NCI-H345 treated with DMSO at 0.1 percent for 48 hours (cell line): Measurements from ENCODE around the gene PITRM1.
"Not testable (repeated sequence)": the region's sequence is repeated elsewhere in the genome, so short reads cannot be mapped to it uniquely, and the experiment has no call there.

Source experiments
- DNase-seq: peaks from one replicate; lab custom pipeline; 2025; ENCODE audit not compliant: unreplicated experiment; lab: John Stamatoyannopoulos, UW

The PITRM1 gene

DNA sequence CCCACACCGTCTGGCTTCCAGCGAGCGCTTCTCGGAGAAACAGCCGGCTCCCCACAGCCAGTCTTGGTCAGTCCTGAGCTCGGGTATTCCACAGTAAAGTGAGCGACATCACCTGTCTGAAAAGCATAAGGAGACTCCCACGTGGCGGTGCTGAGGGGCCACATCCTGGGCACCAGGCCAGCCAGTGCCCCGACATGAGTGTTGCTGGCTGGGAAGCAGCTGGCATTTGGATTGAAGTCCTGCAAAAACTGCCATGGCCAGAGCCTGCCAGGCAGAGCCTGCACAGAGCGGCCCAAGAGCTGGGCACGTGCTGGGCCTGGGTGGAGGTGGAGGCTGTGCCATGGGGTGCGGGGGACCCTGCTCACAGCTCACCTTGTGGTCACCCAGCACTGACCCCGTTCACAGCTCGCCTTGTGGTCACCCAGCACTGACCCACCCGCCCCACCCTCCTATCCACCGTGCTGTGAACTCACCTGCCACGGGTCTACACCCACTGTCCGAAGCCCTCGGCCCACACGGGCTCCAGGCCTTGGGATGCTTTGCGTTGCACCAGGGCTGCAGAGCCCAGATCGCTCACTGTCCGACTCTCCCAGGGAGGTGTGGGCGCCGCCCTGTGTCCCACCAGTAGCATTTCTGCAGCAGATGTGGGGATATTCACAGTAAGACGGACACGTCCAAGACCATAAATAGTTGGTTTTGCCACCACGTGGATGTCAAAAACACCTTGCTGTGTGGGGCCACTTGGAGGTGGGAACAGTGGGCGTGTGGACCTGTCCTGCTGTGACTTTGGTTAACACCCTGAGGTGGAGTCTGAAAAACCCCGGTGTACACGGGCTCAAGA is 48.8 kb downstream of the PITRM1 start:
- DNase-seq, result no peak

GRCh38 chr10:3122486-3123205 is 49.9 kb downstream of the PITRM1 start:
- DNase-seq, result no peak

DNA sequence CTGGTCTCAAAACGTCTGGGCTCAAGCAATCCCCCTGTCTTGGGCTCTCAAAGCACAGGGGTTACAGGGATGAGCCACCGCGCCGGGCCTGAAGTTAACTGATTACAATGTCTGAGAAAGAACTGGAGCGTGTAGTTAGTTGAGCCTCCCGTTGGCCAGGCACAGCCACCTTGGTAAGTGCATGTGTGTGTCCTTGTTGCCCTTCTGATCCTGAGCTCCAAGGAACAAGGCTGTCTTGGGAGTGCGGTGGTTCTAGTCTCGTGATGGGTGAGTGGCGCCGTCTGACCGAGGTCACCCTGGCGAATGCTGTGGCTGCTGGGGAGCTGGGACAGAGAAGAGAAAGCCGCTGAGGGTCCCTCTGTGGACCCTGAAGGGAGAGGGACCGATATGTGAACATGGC is 50.5 kb downstream of the PITRM1 start:
- DNase-seq, result no peak

DNA sequence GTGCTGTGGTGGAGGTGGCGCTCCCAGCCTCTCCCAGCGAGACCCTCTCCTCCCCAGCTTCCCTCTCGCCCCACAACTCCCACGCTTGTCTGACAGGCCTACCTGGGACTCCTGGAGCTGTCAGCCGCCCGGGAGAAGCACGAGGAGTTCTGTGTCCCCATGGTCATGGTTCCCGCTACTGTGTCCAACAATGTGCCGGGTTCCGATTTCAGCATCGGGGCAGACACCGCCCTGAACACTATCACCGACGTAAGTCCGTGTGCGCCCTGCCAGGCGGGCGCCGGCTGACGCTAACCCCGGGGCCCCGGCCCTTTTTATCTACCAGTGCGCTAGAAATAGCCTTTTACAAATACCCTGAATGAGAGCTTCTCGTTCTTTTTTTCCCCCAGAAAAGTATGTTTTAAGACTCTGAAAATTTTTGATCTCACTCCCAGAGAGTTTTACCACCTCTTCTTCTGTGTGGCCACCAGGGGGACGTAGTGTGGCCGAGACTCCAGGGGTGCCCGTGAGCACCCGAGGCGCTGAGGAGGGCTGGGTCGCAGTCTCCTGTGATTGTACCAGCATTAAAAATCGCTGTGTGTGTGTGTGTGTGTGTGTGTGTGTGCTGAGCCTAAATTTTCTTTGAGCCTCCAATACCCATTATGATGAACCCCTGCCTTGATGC is 52.7 kb downstream of the PITRM1 start:
- DNase-seq, result no peak

DNA sequence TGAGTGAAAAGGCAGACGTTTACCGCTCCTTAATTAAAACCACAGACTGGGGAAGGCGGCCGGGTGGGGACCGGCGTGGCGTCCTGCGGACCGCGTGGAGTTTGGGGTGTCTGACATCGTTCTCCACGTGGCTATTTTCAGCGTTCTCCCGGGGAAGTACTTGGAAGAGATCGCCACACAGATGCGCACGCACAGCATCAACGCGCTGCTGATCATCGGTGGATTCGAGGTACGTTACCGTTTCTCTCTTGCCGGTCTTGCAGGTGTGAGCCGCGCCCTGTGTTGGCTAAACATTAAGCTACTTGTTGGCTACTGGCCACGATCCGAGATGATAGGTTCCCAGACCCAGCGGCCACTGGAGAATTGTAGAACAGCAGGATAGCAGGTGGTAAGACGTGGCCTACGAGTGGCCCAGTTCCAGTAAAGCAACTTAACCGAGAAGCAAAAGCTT is 53.9 kb downstream of the PITRM1 start:
- no peak for DNase-seq

GRCh38 chr10:3117486-3117885 is 55.1 kb downstream of the PITRM1 start:
- DNase-seq, result no peak

- no peak for DNase-seq
These were observed 56.0 kb downstream of the PITRM1 start for GRCh38 chr10:3116508-3117100.

DNA sequence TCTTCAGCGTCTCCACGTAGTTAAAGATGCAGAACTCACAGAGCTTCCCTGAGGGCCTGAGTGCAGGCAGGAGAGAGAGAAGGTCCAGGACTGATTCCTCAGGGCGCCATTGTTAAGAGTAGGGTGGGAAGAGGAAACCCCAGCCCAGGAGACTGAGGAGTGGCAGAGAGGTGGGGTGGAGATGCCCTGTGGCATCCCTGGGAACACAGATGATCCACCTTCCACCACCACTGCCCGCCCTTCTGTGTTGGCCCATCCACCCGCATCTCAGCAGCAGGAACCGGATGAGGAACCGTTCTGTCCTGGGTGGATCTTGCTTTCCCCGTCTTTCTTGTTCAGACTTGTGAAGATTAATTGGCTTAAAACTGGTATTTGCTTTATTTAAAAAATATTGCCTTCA is 56.9 kb downstream of the PITRM1 start:
- no peak for DNase-seq

DNA sequence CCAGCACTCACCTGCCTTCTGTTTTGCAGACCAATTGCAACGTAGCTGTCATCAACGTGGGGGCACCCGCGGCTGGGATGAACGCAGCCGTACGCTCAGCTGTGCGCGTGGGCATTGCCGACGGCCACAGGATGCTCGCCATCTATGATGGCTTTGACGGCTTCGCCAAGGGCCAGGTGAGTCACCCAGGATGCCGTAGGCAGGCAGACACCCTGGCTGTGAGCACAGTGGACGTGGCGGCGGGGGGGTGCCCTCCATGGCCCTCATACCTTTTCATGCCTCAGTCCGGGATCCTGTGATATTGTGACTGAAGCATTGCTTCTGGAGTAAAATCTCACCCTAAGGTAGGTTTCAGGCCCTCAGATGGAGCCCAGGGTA is 59.2 kb downstream of the PITRM1 start:
- DNase-seq, result no peak

GRCh38 chr10:3111621-3112163 is 60.9 kb downstream of the PITRM1 start:
- no peak for DNase-seq

DNA sequence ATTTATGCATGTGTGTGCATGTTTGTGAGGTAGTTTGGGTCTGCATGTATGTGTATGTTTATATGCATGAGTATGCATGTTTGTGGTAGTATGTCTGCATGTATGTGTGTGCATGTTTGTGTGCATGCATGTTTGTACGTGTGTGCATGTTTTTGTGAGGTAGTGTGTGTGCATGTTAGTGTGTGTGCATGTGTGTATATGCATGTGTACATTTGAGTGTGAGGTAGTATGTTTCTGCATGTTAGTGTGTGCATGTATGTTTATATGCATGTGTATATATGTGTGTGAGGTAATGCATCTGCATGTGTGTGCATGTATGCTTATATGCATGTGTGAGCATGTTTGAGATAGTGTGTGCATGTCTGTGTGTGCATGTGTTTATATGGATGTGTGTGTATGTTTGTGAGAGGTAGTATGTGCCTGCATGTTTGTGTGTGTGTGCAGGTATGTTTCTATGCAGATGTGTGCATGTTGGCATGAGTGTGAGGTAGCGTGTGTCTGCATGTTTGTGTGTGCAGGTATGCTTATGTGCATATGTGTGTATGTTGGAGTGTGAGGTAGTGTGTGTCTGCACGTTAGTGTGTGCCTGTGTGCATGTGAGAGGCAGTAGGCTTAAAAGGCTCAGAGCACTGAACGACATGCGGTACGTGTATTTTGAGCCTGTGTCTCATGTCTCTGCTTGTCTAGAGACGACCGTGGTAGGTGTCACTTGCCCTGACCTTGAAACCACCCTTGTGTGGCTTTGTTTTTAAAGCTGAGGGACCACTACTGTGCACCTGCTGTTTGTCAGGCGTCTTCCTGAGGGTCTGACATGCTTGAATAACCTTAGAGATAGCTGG is 61.6 kb downstream of the PITRM1 start:
- DNase-seq, result no peak

GRCh38 chr10:3109633-3110032 is 62.9 kb downstream of the PITRM1 start:
- DNase-seq, result no peak

DNA sequence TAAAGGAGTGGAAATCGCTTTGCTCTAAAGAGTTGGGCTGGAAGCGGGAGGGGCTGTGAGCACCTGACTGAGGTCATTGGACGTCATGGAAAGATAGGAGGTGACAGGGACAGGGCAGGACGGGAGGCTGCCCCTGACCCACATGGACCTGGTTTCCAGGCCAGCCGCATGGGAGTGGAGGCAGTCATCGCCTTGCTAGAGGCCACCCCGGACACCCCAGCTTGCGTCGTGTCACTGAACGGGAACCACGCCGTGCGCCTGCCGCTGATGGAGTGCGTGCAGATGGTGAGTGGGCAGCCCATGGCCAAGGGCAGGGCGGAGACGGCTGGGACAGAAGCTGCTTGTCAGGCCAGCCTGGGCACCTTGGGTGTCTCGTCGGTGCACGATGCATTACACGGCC is 63.4 kb downstream of the PITRM1 start:
- no peak for DNase-seq

DNA sequence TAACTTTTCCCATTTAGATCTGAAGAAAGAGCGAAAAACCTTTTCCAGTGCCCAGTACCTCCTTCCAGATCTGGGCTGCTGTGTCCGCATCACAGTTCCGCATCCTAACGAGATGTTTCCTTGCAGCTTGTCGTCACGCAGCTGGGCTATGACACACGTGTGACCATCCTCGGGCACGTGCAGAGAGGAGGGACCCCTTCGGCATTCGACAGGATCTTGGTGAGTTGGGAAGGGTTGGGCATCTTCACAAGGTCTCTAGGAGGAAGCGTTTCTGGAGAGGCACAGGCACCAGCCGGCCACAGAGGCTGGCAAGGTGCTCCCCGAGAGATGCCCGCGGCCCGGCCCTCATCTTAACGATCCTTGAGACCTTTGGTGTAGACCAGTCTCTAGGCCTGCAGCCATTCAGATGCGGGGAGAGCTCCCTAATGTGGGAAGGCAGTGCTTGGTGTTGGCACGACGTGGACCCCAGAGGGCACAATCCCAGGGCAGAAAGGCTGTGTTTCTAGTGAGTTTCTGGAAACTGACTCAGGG is 63.9 kb downstream of the PITRM1 start:
- no peak for DNase-seq

- DNase-seq, result no peak
These were observed 64.5 kb downstream of the PITRM1 start for GRCh38 chr10:3108033-3108432.

DNA sequence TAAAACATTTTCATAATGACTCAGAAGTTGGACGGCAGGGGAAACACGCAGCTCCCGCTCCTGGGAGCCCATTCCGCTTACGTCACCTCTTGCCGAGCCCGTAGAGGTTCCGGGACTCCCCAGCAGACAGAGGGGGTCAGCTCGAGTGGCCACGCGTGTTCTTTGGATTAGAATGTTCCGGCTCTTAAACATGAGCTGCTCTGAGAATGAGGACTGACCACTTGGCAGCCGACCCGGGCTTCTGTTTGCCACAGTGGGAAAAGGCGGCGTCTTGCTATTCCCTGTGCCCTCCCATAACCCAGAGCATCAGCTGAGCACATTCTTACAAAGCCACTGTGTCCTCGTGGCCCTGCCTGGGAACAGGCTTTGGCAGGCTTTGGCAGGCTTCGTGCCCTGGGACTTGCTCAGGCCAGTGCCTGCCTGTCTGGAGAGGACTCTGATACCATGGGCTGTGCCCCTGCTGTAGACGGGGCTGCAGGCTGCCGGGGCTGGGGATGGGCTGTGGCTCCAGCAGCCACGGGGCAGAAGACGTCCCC is 65.1 kb downstream of the PITRM1 start:
- DNase-seq, result no peak

- DNase-seq, result no peak
These were observed 65.6 kb downstream of the PITRM1 start for GRCh38 chr10:3106928-3107425.

GRCh38 chr10:3106328-3106727 is 66.3 kb downstream of the PITRM1 start:
- DNase-seq, result not testable (repeated sequence)

DNA sequence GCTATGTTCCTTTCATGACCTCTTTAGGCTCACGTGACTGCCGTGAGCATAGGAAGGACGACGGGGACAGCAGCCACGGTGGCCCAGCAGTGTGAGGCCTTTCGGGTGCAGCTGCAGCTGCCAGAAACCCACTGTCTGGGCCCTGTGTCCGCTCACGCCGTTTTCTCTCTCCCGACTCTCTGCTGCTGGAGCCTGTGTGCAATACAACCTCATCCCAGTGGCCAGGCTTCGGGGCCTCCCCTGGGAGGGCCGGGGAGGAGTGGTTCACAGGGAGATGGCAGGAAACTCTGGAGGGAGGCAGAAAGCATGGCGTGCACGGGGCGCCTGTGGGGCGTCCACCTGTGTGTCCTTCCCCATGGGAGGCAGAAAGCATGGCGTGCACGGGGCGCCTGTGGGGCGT is 66.7 kb downstream of the PITRM1 start:
- DNase-seq, result no peak

- no peak for DNase-seq
These were observed 67.4 kb downstream of the PITRM1 start for GRCh38 chr10:3105166-3105565.
